CD14-positive monocyte (primary cell): ENCODE results near the gene CMAS. TPM values are rescaled to one million over a fixed set of nuclear protein-coding genes. Genes with fewer than 3 reads are reported as not detected.

Experiments used
- DNase-seq, 3 donors: peaks; one replicate each; pipeline ENCODE4 v3.0.0-alpha.2; 2011 to 2022
- H2AFZ ChIP-seq: 2 replicates; pipeline ENCODE4 v1.6.0; 2012; ENCODE audit warnings: mild to moderate bottlenecking, low read depth, low read length, inconsistent platforms; ENCODE audit not compliant: insufficient read depth, poor library complexity, severe bottlenecking
- H3K27ac ChIP-seq, 2 donors: 1 replicate in 1 of 2; 2 replicates in 1 of 2; pipeline ENCODE4 v1.5.1; 2012 to 2013; ENCODE audit warnings: low read length in 2 of 2, control low read depth in 1 of 2, inconsistent platforms in 1 of 2, low read depth in 1 of 2, mild to moderate bottlenecking in 1 of 2
- H3K27me3 ChIP-seq, 2 donors: one replicate each; pipeline versions ENCODE4 v1.6.0 to v1.6.1; 2011 to 2013; ENCODE audit warnings: low read length in 2 of 2; ENCODE audit not compliant: control insufficient read depth in 2 of 2, insufficient read depth in 2 of 2
- H3K36me3 ChIP-seq, 2 donors: replicated peaks in 1 of 2; 1 replicate in 1 of 2; 2 replicates in 1 of 2; pipeline versions ENCODE4 v1.5.1 to v1.6.1; 2012 to 2013; ENCODE audit warnings: low read length in 2 of 2, control low read depth in 1 of 2, inconsistent platforms in 1 of 2, mild to moderate bottlenecking in 1 of 2; ENCODE audit not compliant: insufficient read depth in 2 of 2, control insufficient read depth in 1 of 2
- H3K4me1 ChIP-seq, 2 donors: 1 replicate in 1 of 2; 2 replicates in 1 of 2; pipeline versions ENCODE4 v1.5.1 to v1.6.1; 2012 to 2013; ENCODE audit warnings: low read length in 2 of 2, control low read depth in 1 of 2, inconsistent platforms in 1 of 2, mild to moderate bottlenecking in 1 of 2, moderate library complexity in 1 of 2; ENCODE audit not compliant: insufficient read depth in 2 of 2, control insufficient read depth in 1 of 2
- H3K4me2 ChIP-seq: replicated peaks from 2 replicates; pipeline ENCODE3; 2012; ENCODE audit warnings: low read length, moderate library complexity, mild to moderate bottlenecking; ENCODE audit not compliant: poor library complexity, severe bottlenecking; ENCODE audit errors: extremely low read depth
- H3K4me3 ChIP-seq, 3 experiments: fragments of 200-600 bp in 1 of 3; sonication (generic) in 1 of 3; replicated peaks in 1 of 3; 1 replicate in 2 of 3; 2 replicates in 1 of 3; pipeline ENCODE4 v1.5.1; 2011 to 2013; ENCODE audit warnings: low read length in 3 of 3, mild to moderate bottlenecking in 3 of 3, control low read depth in 2 of 3, low read depth in 2 of 3, inconsistent platforms in 1 of 3, moderate library complexity in 1 of 3
- H3K79me2 ChIP-seq: 2 replicates; pipeline ENCODE4 v1.6.0; 2012; ENCODE audit warnings: mild to moderate bottlenecking, control low read depth, inconsistent platforms, low read length, moderate library complexity; ENCODE audit not compliant: insufficient read depth
- H3K9ac ChIP-seq: 2 replicates; pipeline ENCODE4 v1.6.0; 2017; ENCODE audit warnings: low read length, mild to moderate bottlenecking; ENCODE audit not compliant: insufficient read depth, poor library complexity, severe bottlenecking
- H3K9me3 ChIP-seq, 2 donors: replicated peaks in 1 of 2; 1 replicate in 1 of 2; 2 replicates in 1 of 2; pipeline versions ENCODE4 v1.5.1 to v1.6.1; 2012 to 2013; ENCODE audit warnings: low read length in 2 of 2, control low read depth in 1 of 2; ENCODE audit not compliant: control insufficient read depth in 1 of 2, insufficient read depth in 1 of 2
- H4K20me1 ChIP-seq: 2 replicates; pipeline ENCODE4 v1.6.0; 2012; ENCODE audit warnings: mild to moderate bottlenecking, low read length, control low read depth, moderate library complexity; ENCODE audit not compliant: insufficient read depth
- H3K27ac Mint-ChIP-seq, 7 donors: one replicate each; pipeline ENCODE4 v1.8.0; 2020; ENCODE audit warnings: mild to moderate bottlenecking in 7 of 7, mixed read lengths in 7 of 7, moderate library complexity in 6 of 7, inconsistent platforms in 2 of 7
- H3K27me3 Mint-ChIP-seq, 3 donors: one replicate each; pipeline ENCODE4 v1.8.0; 2021 to 2022; ENCODE audit warnings: low read depth in 3 of 3, mild to moderate bottlenecking in 3 of 3, mixed read lengths in 3 of 3, moderate library complexity in 3 of 3, inconsistent platforms in 1 of 3
- H3K36me3 Mint-ChIP-seq, 2 donors: one replicate each; pipeline ENCODE4 v1.8.0; 2020; ENCODE audit warnings: mixed read lengths in 2 of 2, inconsistent platforms in 1 of 2, mild to moderate bottlenecking in 1 of 2
- H3K4me1 Mint-ChIP-seq: one replicate; pipeline ENCODE4 v1.8.0; 2020; ENCODE audit warnings: mild to moderate bottlenecking, mixed read lengths
- H3K4me3 Mint-ChIP-seq, 2 donors: one replicate each; pipeline ENCODE4 v1.8.0; 2020; ENCODE audit warnings: mild to moderate bottlenecking in 2 of 2, mixed read lengths in 2 of 2, moderate library complexity in 1 of 2
- H3K9me3 Mint-ChIP-seq, 7 donors: one replicate each; pipeline ENCODE4 v1.8.0; 2020 to 2022; ENCODE audit warnings: mixed read lengths in 7 of 7, mild to moderate bottlenecking in 6 of 7, moderate library complexity in 6 of 7, inconsistent platforms in 2 of 7
- CTCF ChIP-seq: fragments of 200-600 bp; IDR thresholded peaks from one replicate; pipeline ENCODE4 v1.8.0; 2022; ENCODE audit warnings: antibody characterized with exemption, mild to moderate bottlenecking
- WGBS: methylation state at CpG from one replicate; pipeline ENCODE4 v1.1.5; 2013; ENCODE audit warnings: missing lambda C conversion rate; ENCODE audit not compliant: insufficient coverage; 5-methylcytosine and 5-hydroxymethylcytosine counted together
- intact Hi-C, 2 donors: fragments of 100-400 bp; cut with micrococcal nuclease; formaldehyde crosslinking; loops; one replicate each; pipeline versions ENCODE4 v1.15.0 to v1.15.1; 2023
- polyA plus RNA-seq, 3 donors: library from polyadenylated mRNA; depleted of rRNA in 1 of 3; unstranded in 2 of 3; stranded (reverse) in 1 of 3; fragments of 300-500 nt in 2 of 3; fragments of >200 nt in 1 of 3; fragmentation: Illumina TruSeq in 2 of 3; gene quantifications; 1 replicate in 2 of 3; 2 replicates in 1 of 3; pipeline ENCODE4 v1.2.3, GENCODE V29; 2012 to 2021

CMAS gene
- polyA plus RNA-seq, 3 donors, result 12.6 to 33.1 (median 28.3) TPM

- Mint-ChIP-seq H3K36me3 (peaks cover 54 to 63% of the 10 kb centered on the region in 2 donors), H3K4me1 (peaks cover 6% of the 10 kb centered on the region), H3K27me3 (no peaks in the 10 kb centered on the region), H3K9me3 (no peaks in the 10 kb centered on the region), H3K27ac (peak overlapping the region in 3 of 7 donors; percentile 0 to 55 (median 21)), H3K4me3 (no peak overlapping the region)
- Histone ChIP-seq H3K27me3 (no peaks in the 10 kb centered on the region), H3K27ac (peak overlapping the region in 1 of 2 donors; percentile 3), H4K20me1 (no peaks in the 10 kb centered on the region), H3K9me3 (no peaks in the 10 kb centered on the region), H3K4me1 (peaks cover 10 to 11% of the 10 kb centered on the region in 2 donors), H3K9ac (no peak overlapping the region), H2AFZ (no peak overlapping the region), H3K36me3 (peaks cover 60 to 94% of the 10 kb centered on the region in 2 donors), H3K4me2 (no peak overlapping the region), H3K4me3 (no peak overlapping the region), H3K79me2 (no peaks in the 10 kb centered on the region)
- TF ChIP-seq CTCF, result no peak
- no CpG with 5 or more reads among the region's 2 CpGs for WGBS
- intact Hi-C loops, result no loop called here
- DNase-seq, result peak in 1 of 3 donors; percentile 9
Observed at GRCh38 chr12:22059976-22060647, 14.1 kb downstream of the CMAS start.

GRCh38 chr12:22064968-22065367 lies 18.9 kb downstream of the CMAS start:
- H3K27me3 ChIP-seq, result no peaks in the 10 kb centered on the region
- TF ChIP-seq CTCF, result no peak
- no peaks in the 10 kb centered on the region for H3K9me3 ChIP-seq
- intact Hi-C loops, result no loop called here
- H3K4me3 Mint-ChIP-seq, result no peak overlapping the region
- H3K4me1 ChIP-seq, result peaks cover 4 to 6% of the 10 kb centered on the region in 2 donors
- no peak overlapping the region for H3K27ac Mint-ChIP-seq
- peaks cover 0 to 5% (median 0%) of the 10 kb centered on the region in 7 donors for H3K9me3 Mint-ChIP-seq
- H3K27ac ChIP-seq, result no peak overlapping the region
- WGBS, result 97% methylated on average over 3 of the region's 4 CpGs
- H3K4me1 Mint-ChIP-seq, result peaks cover under 1% of the 10 kb centered on the region
- no peaks in the 10 kb centered on the region for H3K79me2 ChIP-seq
- H3K4me3 ChIP-seq, result no peak overlapping the region
- no peaks in the 10 kb centered on the region for H3K27me3 Mint-ChIP-seq
- H3K36me3 ChIP-seq, result peaks cover 38 to 75% of the 10 kb centered on the region in 2 donors
- peaks cover 42 to 44% of the 10 kb centered on the region in 2 donors for H3K36me3 Mint-ChIP-seq
- no peak overlapping the region for H3K9ac ChIP-seq
- H2AFZ ChIP-seq, result no peak overlapping the region
- H3K4me2 ChIP-seq, result no peak overlapping the region
- DNase-seq, result no peak
- H4K20me1 ChIP-seq, result no peaks in the 10 kb centered on the region
